Measurements from ENCODE around the gene C6orf52.
A peak's percentile ranks its signal among the peaks of the same experiment; 100 is the strongest.
"Not testable (repeated sequence)": the region's sequence is repeated elsewhere in the genome, so short reads cannot be mapped to it uniquely, and the experiment has no call there.

C6orf52 gene

DNA sequence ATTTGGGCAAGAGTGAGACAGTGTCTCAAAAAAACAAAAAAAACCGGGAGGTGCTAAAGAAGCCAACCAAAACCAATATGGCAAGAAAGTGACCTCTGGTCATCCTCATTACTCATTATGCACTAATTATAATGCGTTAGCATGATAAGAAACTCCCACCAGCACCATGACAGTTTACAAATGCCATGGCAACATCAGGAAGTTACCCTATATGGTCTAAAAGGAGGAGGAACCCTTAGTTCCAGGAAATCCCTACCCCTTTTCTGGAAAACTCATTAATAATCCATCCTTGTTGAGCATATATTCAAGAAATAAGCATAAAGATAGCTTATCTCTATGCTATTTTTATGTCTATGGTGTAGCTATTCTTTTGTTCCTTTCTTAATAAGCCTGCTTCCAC lies 31.7 kb downstream of the C6orf52 start (continued):
- TF ChIP-seq ZSCAN18 (tag by site-specific recombination; IDR thresholded peaks at IDR 0.05), result no peak
- TF ChIP-seq, protein P1, sequence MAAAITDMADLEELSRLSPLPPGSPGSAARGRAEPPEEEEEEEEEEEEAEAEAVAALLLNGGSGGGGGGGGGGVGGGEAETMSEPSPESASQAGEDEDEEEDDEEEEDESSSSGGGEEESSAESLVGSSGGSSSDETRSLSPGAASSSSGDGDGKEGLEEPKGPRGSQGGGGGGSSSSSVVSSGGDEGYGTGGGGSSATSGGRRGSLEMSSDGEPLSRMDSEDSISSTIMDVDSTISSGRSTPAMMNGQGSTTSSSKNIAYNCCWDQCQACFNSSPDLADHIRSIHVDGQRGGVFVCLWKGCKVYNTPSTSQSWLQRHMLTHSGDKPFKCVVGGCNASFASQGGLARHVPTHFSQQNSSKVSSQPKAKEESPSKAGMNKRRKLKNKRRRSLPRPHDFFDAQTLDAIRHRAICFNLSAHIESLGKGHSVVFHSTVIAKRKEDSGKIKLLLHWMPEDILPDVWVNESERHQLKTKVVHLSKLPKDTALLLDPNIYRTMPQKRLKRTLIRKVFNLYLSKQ (tag by site-specific recombination; IDR thresholded peaks at IDR 0.05; ENCODE audit: borderline replicate concordance), result no peak
- no peak for TF ChIP-seq MZF1 (tag by site-specific recombination; IDR thresholded peaks at IDR 0.05; ENCODE audit: borderline replicate concordance)
- TF ChIP-seq, protein P2, sequence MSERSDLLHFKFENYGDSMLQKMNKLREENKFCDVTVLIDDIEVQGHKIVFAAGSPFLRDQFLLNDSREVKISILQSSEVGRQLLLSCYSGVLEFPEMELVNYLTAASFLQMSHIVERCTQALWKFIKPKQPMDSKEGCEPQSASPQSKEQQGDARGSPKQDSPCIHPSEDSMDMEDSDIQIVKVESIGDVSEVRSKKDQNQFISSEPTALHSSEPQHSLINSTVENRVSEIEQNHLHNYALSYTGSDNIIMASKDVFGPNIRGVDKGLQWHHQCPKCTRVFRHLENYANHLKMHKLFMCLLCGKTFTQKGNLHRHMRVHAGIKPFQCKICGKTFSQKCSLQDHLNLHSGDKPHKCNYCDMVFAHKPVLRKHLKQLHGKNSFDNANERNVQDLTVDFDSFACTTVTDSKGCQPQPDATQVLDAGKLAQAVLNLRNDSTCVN (tag by site-specific recombination; optimal IDR thresholded peaks at IDR 0.05), result no peak
- no peak for TF ChIP-seq ZBTB20 (tag by site-specific recombination; IDR thresholded peaks at IDR 0.05)
- TF ChIP-seq SETDB1 (IDR thresholded peaks at IDR 0.05; ENCODE audit: insufficient read length, low read length), result no peak
- no peak for TF ChIP-seq ZNF529 (tag by site-specific recombination; IDR thresholded peaks at IDR 0.05; ENCODE audit: insufficient replicate concordance)
- no peak for TF ChIP-seq KLF17 (tag by site-specific recombination; IDR thresholded peaks at IDR 0.05)
- TF ChIP-seq ZNF354C (tag by site-specific recombination; IDR thresholded peaks at IDR 0.05; ENCODE audit: borderline replicate concordance, low read depth), result no peak
- no peak for TF ChIP-seq OSR2 (tag by site-specific recombination; IDR thresholded peaks at IDR 0.05)
- no peak for TF ChIP-seq ZBTB44 (tag by site-specific recombination; IDR thresholded peaks at IDR 0.05)
- TF ChIP-seq, protein P3, sequence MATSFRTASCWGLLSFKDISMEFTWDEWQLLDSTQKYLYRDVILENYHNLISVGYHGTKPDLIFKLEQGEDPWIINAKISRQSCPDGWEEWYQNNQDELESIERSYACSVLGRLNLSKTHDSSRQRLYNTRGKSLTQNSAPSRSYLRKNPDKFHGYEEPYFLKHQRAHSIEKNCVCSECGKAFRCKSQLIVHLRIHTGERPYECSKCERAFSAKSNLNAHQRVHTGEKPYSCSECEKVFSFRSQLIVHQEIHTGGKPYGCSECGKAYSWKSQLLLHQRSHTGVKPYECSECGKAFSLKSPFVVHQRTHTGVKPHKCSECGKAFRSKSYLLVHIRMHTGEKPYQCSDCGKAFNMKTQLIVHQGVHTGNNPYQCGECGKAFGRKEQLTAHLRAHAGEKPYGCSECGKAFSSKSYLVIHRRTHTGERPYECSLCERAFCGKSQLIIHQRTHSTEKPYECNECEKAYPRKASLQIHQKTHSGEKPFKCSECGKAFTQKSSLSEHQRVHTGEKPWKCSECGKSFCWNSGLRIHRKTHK (tag by site-specific recombination; IDR thresholded peaks at IDR 0.05), result no peak

- TF ChIP-seq IKZF3 (tag by site-specific recombination; IDR thresholded peaks at IDR 0.05), result no peak
- TF ChIP-seq, protein P4, sequence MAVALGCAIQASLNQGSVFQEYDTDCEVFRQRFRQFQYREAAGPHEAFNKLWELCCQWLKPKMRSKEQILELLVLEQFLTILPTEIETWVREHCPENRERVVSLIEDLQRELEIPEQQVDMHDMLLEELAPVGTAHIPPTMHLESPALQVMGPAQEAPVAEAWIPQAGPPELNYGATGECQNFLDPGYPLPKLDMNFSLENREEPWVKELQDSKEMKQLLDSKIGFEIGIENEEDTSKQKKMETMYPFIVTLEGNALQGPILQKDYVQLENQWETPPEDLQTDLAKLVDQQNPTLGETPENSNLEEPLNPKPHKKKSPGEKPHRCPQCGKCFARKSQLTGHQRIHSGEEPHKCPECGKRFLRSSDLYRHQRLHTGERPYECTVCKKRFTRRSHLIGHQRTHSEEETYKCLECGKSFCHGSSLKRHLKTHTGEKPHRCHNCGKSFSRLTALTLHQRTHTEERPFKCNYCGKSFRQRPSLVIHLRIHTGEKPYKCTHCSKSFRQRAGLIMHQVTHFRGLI (tag by site-specific recombination; IDR thresholded peaks at IDR 0.05), result peak; percentile 56; the same call in 1 of the 2 replicates
- H3K36me3 ChIP-seq (ENCODE audit: control insufficient read depth in 2 of 2, insufficient read depth in 1 of 2, low read length in 2 of 2), result no peaks in the 10 kb centered on the region
- H3K4me3 ChIP-seq (ENCODE audit: low read depth, low read length), result no peak overlapping the region
- no peaks in the 10 kb centered on the region for H3K9me3 ChIP-seq (ENCODE audit: control insufficient read depth, insufficient read depth, low read depth, low read length)
- ChIA-PET CTCF (interaction anchor here (0.9 kb wide), 1 partner anchor 38 kb away, joined by 3 read pairs; no protein-coding TSS in a partner anchor), POLR2A (no interaction called here)
- H3K27ac ChIP-seq (ENCODE audit: extremely low read depth, low read depth, low read length), result no peak overlapping the region
- no peaks in the 10 kb centered on the region for H3K4me1 ChIP-seq (ENCODE audit: control insufficient read depth, insufficient read depth, low read length)
Observed at GRCh38 chr6:10662207-10662606, 32.2 kb downstream of the C6orf52 start.

- POLR2A ChIA-PET; H3K9me3 ChIP-seq (ENCODE audit: control insufficient read depth, insufficient read depth, low read depth, low read length); H3K4me1 ChIP-seq (ENCODE audit: control insufficient read depth, insufficient read depth, low read length); H3K4me3 ChIP-seq (ENCODE audit: low read depth, low read length); H3K27ac ChIP-seq (ENCODE audit: extremely low read depth, low read depth, low read length); H3K36me3 ChIP-seq (ENCODE audit: control insufficient read depth in 2 of 2, insufficient read depth in 1 of 2, low read length in 2 of 2): not testable (repeated sequence)
- CTCF ChIA-PET, result interaction anchor here (1.6 kb wide), 1 partner anchor 294 kb away, joined by 3 read pairs; no protein-coding TSS in a partner anchor
Observed at GRCh38 chr6:10660431-10661191, 33.8 kb downstream of the C6orf52 start.
